Measurements from ENCODE around the gene HEG1. TPM values are rescaled to one million over a fixed set of nuclear protein-coding genes. Genes with fewer than 3 reads are reported as not detected.

The HEG1 gene
- total and polyA plus RNA-seq, 2 of the 13 experiments (the other 11 are each of a cell fraction or from before 2014, with no cell fraction given): 10.7 to 18.2 TPM

DNA sequence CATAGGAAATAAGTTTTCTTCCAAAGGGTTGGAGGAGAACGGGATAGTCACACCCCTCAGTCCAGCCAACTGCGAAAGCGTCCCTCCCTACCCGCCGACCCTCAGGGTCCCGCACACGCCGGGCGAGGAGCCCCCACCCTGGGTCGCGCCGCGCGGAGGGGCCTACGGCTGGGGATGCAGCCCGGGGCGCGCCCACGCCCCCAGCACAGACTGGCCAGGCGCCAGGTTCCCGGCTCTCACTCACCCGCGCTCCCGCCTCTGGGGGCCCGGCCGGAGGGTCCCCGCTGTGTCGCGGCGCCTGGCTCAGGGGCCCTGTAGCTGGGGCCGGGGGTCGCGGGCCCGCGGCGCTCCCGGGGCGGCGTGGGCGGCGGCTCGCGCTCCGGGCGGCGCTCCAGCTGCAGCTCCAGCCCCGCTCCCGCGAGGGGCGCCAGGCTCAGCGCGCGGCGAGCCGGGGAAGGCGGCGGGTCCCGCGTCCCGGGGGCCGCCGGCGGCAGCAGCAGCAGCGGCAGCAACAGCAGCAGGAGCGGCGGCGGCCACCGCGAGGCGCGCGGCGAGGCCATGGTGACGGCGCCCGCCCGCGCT lies 375 bp downstream of the HEG1 start:
- ChIA-PET CTCF (ENCODE audit: low intra/inter-chr PET ratio, low total read pairs) (no interaction called here), POLR2A (no interaction called here)
- peaks cover 18% of the 10 kb centered on the region for H4K20me1 ChIP-seq (ENCODE audit: insufficient read depth, low read length)
- peaks cover under 1 to 19% of the 10 kb centered on the region in 2 experiments; a peak in 4 of 5 replicates for H3K36me3 ChIP-seq (replicated peaks in 1 of 2; ENCODE audit: control insufficient read depth in 1 of 2, insufficient read depth in 2 of 2, low read length in 2 of 2)
- peak; percentile 2; the same call in 1 of the 3 replicates for ATAC-seq
- peak overlapping the region; percentile 95 for H3K4me2 ChIP-seq (ENCODE audit: low read depth, low read length)
- intact Hi-C loops (cut with micrococcal nuclease; ENCODE audit: unreplicated experiment) (loop anchor here (10.0 kb wide), 1 partner anchor 99 kb away; no protein-coding TSS in a partner anchor), in situ Hi-C loops (cut with HindIII; ENCODE audit: extremely low pct_ligation_motif_present, low pct_unique_long_range_greater_than_20kb) (no loop called here)
- H3K9ac ChIP-seq (ENCODE audit: insufficient read depth, low read depth, low read length): peak overlapping the region; percentile 86
- peaks cover 31% of the 10 kb centered on the region for H3K79me2 ChIP-seq (ENCODE audit: insufficient read depth, low read length)
- no peak overlapping the region for H2AFZ ChIP-seq (ENCODE audit: low read length)
- WGBS (ENCODE audit: low lambda C conversion rate): 1% methylated on average over 12 of the region's 78 CpGs
- H3K27ac ChIP-seq (ENCODE audit: extremely low read length, insufficient read depth, low read length): peak overlapping the region; percentile 69
- TF ChIP-seq, protein P1, sequence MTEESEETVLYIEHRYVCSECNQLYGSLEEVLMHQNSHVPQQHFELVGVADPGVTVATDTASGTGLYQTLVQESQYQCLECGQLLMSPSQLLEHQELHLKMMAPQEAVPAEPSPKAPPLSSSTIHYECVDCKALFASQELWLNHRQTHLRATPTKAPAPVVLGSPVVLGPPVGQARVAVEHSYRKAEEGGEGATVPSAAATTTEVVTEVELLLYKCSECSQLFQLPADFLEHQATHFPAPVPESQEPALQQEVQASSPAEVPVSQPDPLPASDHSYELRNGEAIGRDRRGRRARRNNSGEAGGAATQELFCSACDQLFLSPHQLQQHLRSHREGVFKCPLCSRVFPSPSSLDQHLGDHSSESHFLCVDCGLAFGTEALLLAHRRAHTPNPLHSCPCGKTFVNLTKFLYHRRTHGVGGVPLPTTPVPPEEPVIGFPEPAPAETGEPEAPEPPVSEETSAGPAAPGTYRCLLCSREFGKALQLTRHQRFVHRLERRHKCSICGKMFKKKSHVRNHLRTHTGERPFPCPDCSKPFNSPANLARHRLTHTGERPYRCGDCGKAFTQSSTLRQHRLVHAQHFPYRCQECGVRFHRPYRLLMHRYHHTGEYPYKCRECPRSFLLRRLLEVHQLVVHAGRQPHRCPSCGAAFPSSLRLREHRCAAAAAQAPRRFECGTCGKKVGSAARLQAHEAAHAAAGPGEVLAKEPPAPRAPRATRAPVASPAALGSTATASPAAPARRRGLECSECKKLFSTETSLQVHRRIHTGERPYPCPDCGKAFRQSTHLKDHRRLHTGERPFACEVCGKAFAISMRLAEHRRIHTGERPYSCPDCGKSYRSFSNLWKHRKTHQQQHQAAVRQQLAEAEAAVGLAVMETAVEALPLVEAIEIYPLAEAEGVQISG (CRISPR knock-in tag; IDR thresholded peaks at IDR 0.05): peak; percentile 43; the same call in 1 of the 2 replicates
- TF ChIP-seq ZFY (CRISPR knock-in tag; IDR thresholded peaks at IDR 0.05): peak; percentile 51; the same call in 1 of the 2 replicates
- TF ChIP-seq RBFOX2 (IDR thresholded peaks at IDR 0.05; ENCODE audit: low read depth, low read length): peak; percentile 70
- peak; percentile 32 for TF ChIP-seq AGO2 (optimal IDR thresholded peaks at IDR 0.05; ENCODE audit: low read depth, low read length)
- TF ChIP-seq, protein P2, sequence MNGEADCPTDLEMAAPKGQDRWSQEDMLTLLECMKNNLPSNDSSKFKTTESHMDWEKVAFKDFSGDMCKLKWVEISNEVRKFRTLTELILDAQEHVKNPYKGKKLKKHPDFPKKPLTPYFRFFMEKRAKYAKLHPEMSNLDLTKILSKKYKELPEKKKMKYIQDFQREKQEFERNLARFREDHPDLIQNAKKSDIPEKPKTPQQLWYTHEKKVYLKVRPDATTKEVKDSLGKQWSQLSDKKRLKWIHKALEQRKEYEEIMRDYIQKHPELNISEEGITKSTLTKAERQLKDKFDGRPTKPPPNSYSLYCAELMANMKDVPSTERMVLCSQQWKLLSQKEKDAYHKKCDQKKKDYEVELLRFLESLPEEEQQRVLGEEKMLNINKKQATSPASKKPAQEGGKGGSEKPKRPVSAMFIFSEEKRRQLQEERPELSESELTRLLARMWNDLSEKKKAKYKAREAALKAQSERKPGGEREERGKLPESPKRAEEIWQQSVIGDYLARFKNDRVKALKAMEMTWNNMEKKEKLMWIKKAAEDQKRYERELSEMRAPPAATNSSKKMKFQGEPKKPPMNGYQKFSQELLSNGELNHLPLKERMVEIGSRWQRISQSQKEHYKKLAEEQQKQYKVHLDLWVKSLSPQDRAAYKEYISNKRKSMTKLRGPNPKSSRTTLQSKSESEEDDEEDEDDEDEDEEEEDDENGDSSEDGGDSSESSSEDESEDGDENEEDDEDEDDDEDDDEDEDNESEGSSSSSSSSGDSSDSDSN (CRISPR knock-in tag; IDR thresholded peaks at IDR 0.05): peak; percentile 15; the same call in 1 of the 2 replicates
- no peak for TF ChIP-seq ELF1 (CRISPR knock-in tag; IDR thresholded peaks at IDR 0.05)
- peaks cover 64% of the 10 kb centered on the region for H3K4me1 ChIP-seq (ENCODE audit: insufficient read depth, low read length)
- FAIRE-seq: no peak
- no peaks in the 10 kb centered on the region for H3K9me3 ChIP-seq (ENCODE audit: low read length)
- peak overlapping the region; percentile 79 to 92 (median 82) for H3K4me3 ChIP-seq (replicated peaks in 1 of 3; ENCODE audit: insufficient read depth in 1 of 3, low read depth in 2 of 3, low read length in 3 of 3)
- peaks cover 0 to 25% of the 10 kb centered on the region in 2 experiments; a peak in 4 of 5 replicates for H3K27me3 ChIP-seq (ENCODE audit: control insufficient read depth in 1 of 2, insufficient read depth in 2 of 2, low read length in 2 of 2)
- BruUV-seq (replicated peaks): no TSS peak
- DNase-seq (ENCODE audit: low spot score): no peak

Measured in HepG2 (cell line).